PFSK-1 (cell line): ENCODE results near the gene MANSC1.

Source experiments
- FOXP2 ChIP-seq: optimal IDR thresholded peaks from 2 replicates; pipeline ENCODE3; 2011; ENCODE audit warnings: borderline replicate concordance, control low read depth, inconsistent platforms; ENCODE audit not compliant: insufficient read depth; ENCODE audit errors: extremely low read length, extremely low read depth
- POLR2AphosphoS5 ChIP-seq: IDR thresholded peaks from 2 replicates; pipeline ENCODE4 v1.6.1; 2012; ENCODE audit warnings: low read depth, mild to moderate bottlenecking, control low read depth, low read length, moderate library complexity
- SIN3A ChIP-seq: IDR thresholded peaks from 2 replicates; pipeline ENCODE4 v1.6.1; 2012; ENCODE audit warnings: mild to moderate bottlenecking, low read length, moderate library complexity, borderline replicate concordance; ENCODE audit not compliant: insufficient read depth
- TAF1 ChIP-seq: IDR thresholded peaks from 2 replicates; pipeline ENCODE4 v1.6.1; 2012; ENCODE audit warnings: low read length, control low read depth, borderline replicate concordance; ENCODE audit not compliant: insufficient read depth
- TF ChIP-seq, protein P1 (sequence below), 2 experiments: IDR thresholded peaks; 2 replicates each; pipeline versions ENCODE4 v1.6.1 to v1.8.0; 2011 to 2012; ENCODE audit warnings: low read depth in 2 of 2, low read length in 2 of 2, control low read depth in 1 of 2, inconsistent platforms in 1 of 2, mild to moderate bottlenecking in 1 of 2, moderate library complexity in 1 of 2; ENCODE audit not compliant: insufficient read depth in 1 of 2

The MANSC1 gene

DNA sequence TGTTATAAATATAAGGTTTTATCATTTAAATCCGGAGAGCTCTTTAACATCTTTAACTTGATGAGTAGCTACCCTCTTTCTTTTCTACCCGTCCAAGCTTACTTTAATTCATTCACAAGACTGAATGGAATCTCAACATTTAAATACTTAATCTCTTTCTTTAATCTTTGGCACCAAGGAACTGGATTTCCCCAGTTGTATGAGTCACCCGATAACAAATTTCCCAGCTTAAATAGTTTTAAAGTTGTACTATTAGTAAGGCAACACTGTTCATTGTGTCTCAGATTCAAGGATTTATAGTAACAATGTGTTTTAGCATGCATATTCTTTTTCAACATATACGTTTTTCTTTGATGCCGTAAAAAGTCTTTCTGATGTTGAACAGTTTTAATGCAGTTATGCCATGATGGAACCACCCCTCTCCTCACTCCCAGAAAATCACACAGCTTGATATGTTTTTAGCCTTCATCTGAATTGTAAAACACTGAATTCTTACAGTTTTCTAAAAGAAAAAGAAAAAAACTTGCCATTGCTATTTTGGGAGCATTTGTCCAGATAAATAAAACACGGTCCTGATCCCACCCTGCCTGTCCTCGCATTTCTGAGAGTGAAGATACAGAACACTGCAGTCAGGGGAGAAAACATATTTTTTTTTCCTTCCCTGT lies 67.1 kb downstream of the MANSC1 start:
- TF ChIP-seq FOXP2, result no peak
- no peak for TF ChIP-seq TAF1
- TF ChIP-seq, protein P1, sequence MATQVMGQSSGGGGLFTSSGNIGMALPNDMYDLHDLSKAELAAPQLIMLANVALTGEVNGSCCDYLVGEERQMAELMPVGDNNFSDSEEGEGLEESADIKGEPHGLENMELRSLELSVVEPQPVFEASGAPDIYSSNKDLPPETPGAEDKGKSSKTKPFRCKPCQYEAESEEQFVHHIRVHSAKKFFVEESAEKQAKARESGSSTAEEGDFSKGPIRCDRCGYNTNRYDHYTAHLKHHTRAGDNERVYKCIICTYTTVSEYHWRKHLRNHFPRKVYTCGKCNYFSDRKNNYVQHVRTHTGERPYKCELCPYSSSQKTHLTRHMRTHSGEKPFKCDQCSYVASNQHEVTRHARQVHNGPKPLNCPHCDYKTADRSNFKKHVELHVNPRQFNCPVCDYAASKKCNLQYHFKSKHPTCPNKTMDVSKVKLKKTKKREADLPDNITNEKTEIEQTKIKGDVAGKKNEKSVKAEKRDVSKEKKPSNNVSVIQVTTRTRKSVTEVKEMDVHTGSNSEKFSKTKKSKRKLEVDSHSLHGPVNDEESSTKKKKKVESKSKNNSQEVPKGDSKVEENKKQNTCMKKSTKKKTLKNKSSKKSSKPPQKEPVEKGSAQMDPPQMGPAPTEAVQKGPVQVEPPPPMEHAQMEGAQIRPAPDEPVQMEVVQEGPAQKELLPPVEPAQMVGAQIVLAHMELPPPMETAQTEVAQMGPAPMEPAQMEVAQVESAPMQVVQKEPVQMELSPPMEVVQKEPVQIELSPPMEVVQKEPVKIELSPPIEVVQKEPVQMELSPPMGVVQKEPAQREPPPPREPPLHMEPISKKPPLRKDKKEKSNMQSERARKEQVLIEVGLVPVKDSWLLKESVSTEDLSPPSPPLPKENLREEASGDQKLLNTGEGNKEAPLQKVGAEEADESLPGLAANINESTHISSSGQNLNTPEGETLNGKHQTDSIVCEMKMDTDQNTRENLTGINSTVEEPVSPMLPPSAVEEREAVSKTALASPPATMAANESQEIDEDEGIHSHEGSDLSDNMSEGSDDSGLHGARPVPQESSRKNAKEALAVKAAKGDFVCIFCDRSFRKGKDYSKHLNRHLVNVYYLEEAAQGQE (IDR thresholded peaks at IDR 0.05; ENCODE audit: insufficient read depth in 1 of 2, low read depth in 2 of 2, low read length in 2 of 2), result no peak
- TF ChIP-seq POLR2AphosphoS5, result no peak
- TF ChIP-seq SIN3A, result no peak

DNA sequence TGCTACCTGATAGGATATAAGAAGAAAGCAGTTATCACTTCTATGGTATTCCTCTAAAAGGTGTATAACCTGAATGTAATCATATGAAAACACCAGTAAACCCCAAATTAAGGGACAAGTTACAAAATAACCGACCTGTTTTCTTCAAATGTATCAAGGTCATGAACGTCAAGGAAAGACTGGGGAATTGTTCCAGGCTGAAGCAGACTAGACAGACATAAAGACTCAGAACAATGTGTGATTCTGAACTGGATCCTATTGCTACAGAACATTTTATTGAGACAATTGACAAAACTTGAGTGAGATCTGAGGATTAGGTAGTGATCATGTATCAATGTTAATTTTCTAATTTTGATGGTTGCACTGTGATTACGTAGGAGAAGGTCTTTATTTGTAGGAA lies 67.8 kb downstream of the MANSC1 start:
- TF ChIP-seq SIN3A (no peak), FOXP2 (no peak), POLR2AphosphoS5 (no peak), TAF1 (no peak)
- TF ChIP-seq, protein P1 (IDR thresholded peaks at IDR 0.05; ENCODE audit: insufficient read depth in 1 of 2, low read depth in 2 of 2, low read length in 2 of 2), result no peak

DNA sequence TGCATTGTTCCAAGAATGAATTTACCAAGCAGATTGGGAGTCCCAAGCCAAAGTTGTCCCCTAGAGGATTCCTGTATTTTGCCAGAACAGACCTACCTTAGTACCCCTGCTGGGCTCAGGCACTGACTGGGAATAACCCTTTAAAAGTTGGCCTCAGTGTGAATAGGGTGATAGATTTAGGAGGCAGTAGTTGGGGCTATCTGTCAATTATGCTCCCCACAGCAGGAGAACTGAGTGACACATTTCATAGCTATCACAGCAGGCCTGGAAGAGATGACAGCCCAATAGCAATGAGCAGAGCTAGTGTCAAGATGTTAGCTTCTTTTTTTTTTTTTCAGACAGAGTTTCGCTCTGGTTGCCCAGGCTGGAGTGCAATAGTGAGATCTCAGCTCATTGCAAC lies 68.9 kb downstream of the MANSC1 start:
- TF ChIP-seq FOXP2 (no peak), POLR2AphosphoS5 (no peak), SIN3A (no peak), TAF1 (no peak)
- TF ChIP-seq, protein P1 (IDR thresholded peaks at IDR 0.05; ENCODE audit: insufficient read depth in 1 of 2, low read depth in 2 of 2, low read length in 2 of 2), result no peak

DNA sequence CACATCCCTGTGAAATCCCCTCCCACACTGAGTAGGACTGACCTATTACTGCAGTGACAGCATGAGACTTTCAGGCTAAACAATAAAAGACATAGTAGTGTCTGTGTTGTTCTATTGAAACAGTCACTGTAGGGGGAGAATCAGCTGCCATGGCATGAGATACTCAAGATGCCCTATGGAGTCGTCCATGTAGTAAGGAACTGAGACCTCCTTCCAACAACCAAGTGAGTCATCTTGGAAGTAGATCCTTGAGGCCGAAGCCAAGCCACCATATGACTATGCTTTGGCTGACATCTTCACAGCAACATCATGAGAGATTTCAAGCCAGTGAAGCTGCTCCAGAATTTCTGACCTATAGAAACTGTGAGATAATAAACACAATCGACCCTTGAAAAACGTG lies 71.1 kb downstream of the MANSC1 start:
- TF ChIP-seq TAF1 (no peak), SIN3A (no peak), FOXP2 (no peak), POLR2AphosphoS5 (no peak)
- TF ChIP-seq, protein P1 (IDR thresholded peaks at IDR 0.05; ENCODE audit: insufficient read depth in 1 of 2, low read depth in 2 of 2, low read length in 2 of 2), result no peak
